HG02759 (cell line): ENCODE results near the gene POMT2.

Source experiments
- ATAC-seq: cut with Tn5 transposase; IDR thresholded peaks from one replicate; pipeline ENCODE4 v1.9.1; 2021; ENCODE audit warnings: mild to moderate bottlenecking, moderate library complexity; ENCODE audit not compliant: unreplicated experiment

The POMT2 gene

GRCh38 chr14:77242752-77243151 lies 77.9 kb downstream of the POMT2 start:
- no peak for ATAC-seq

GRCh38 chr14:77241955-77242354 lies 78.7 kb downstream of the POMT2 start:
- ATAC-seq = no peak

- ATAC-seq = no peak
These were observed 80.3 kb downstream of the POMT2 start for GRCh38 chr14:77240336-77240915.

DNA sequence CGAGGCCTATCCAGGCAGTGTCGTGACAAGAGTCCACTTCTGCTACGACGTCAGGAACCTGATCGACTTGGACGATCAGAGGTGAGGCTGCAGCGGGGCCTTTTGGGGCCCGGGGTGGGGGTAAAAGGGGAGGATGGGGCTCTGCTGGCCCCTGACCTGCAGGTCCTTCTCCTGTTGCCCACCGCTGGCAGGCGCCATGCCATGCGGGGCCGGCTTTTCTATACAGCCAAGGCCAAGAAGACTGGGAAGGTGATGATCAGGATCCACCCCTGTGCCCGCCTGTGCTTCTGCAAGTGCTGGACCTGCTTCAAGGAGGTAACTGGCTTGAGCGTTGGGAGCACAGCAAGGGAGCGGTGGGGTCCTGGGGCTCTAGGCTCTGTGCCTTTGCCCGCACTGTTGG lies 81.3 kb downstream of the POMT2 start:
- ATAC-seq = no peak

DNA sequence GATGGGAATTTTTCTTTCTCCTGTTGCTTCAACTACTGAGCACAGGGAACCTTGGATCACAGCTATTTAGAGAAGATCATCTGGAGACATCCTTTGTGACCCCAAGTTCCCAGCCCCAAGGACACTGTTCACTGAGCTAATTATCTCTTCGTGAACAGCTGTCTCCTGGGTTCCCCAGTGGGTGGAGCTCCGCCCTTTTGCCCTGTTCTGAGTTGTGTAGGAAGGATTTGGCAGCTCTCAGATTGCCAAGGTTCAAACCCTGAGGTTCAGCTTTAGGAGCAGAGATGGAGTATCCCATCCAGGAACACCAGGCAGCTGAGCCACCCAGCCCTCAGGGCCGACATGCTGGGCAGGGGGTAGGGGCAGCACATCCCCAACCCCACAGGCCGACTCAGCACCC lies 81.7 kb downstream of the POMT2 start:
- ATAC-seq = no peak

DNA sequence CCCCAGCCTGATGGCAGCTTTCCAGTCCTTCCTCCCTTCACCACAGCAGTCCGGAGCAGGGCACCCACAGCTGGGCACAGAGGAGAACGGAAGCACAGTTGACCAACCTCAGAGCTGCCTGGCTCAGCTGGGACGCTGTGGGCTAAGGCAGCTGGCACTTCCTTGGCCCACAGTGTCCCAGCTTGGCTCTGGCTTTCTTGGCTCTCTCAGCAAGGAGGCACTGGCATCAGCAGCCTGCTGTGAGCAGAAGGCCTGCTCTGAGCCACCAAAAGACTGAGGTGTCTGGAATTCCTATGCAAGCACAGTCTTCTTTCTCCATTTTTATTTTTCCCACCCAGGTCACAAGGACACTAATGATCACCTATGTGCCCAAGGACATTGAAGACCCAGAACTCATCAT lies 82.3 kb downstream of the POMT2 start:
- ATAC-seq = no peak

- no peak for ATAC-seq
These were observed 83.9 kb downstream of the POMT2 start for GRCh38 chr14:77236814-77237213.

GRCh38 chr14:77231721-77232120 lies 89.0 kb downstream of the POMT2 start:
- no peak for ATAC-seq

DNA sequence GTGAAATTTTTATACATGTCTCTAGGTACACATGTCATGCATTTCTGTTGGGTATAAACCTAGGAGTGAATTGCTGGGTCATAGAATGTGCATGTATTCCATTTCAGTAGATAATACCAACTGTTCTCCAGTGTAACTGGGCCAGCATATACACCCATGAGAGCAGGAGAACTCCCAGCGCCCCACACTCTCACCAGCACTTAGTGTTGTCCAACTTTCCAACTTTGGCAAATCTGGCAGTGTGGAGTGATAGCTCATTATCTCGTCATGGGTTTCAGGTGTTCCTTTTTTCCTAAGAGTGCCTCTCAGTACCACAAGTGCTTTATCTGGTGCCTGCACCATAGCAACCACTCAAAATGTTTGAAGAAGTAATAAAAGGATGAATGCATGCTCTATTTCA lies 89.8 kb downstream of the POMT2 start:
- no peak for ATAC-seq

DNA sequence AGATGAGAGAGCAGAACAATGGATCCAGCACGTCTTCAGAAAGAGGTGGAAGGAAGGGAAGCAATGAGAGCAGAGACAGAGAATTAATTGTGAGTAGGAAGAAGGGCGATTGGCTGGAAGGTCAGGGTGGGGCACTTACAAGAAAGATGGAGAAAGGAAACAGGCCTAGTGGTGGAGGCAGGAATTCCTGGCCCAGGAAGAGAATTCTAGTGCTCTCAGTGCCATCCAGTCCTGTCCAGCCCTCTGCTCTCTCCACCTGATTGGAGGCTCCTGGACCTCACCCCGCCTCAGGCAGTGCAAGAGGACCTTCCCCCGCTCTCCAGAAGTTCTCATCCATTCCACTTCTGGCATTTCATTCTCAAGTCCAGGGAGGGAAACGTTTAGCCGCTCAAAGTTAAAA lies 92.6 kb downstream of the POMT2 start:
- no peak for ATAC-seq

DNA sequence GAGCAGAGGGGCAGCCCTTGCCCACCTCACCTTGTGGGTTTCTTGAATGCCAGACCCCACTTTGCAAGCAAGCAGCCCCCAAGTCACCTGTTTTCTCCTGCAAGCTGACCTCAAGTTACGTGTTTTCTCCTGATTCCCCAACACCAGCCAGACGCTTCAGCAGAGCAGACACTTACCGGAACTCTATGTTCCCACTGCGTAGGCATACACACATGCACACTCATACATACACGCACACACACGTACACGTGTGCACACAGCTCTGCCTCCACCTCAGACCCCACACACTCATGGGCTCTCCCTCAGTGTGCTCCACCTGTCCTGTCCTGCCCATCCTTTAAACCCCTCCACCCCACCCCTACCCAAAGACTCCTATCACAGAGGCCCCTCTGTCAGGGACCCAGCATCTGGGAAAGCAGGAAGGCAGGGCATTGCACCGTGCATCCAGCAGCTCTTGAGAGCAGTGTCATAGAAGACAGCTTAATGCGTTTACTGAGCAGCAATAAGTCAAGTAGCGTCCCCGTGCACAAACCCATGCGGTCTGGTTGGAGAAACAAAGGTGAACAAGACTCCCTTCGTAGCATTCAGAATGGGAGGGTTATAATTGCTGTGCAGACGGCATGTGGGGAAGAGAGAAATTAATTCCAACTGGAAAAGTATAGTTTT lies 94.7 kb downstream of the POMT2 start:
- ATAC-seq = no peak

- no peak for ATAC-seq
These were observed 95.4 kb downstream of the POMT2 start for GRCh38 chr14:77225254-77225653.
